HCT116 (cell line): ENCODE data around the gene DZIP3.

ENCODE experiments used
- POLR2AphosphoS5 ChIP-seq: IDR thresholded peaks from 2 replicates; pipeline ENCODE4 v1.6.1; 2011; ENCODE audit warnings: mild to moderate bottlenecking, low read depth, low read length, moderate library complexity
- TF ChIP-seq, protein P1 (sequence below), 3 experiments: fragments of 200-600 bp in 1 of 3; sonication (generic) in 1 of 3; IDR thresholded peaks in 2 of 3; conservative IDR thresholded peaks in 1 of 3; 2 replicates each; pipeline ENCODE4 v1.5.1; 2012 to 2017; ENCODE audit warnings: low read depth in 2 of 3, low read length in 2 of 3, antibody characterized with exemption in 1 of 3, borderline replicate concordance in 1 of 3, control low read depth in 1 of 3, mild to moderate bottlenecking in 1 of 3, mixed read lengths in 1 of 3, mixed run types in 1 of 3, moderate library complexity in 1 of 3; ENCODE audit not compliant: insufficient read depth in 1 of 3
- TF ChIP-seq, protein P2 (sequence below): IDR thresholded peaks from 2 replicates; pipeline ENCODE4 v1.6.1; 2011; ENCODE audit warnings: mild to moderate bottlenecking, low read length, moderate library complexity; ENCODE audit not compliant: insufficient replicate concordance; ENCODE audit errors: extremely low read depth

GRCh38 chr3:108554913-108555571, 34.5 kb upstream of the DZIP3 start:
- TF ChIP-seq, protein P1, sequence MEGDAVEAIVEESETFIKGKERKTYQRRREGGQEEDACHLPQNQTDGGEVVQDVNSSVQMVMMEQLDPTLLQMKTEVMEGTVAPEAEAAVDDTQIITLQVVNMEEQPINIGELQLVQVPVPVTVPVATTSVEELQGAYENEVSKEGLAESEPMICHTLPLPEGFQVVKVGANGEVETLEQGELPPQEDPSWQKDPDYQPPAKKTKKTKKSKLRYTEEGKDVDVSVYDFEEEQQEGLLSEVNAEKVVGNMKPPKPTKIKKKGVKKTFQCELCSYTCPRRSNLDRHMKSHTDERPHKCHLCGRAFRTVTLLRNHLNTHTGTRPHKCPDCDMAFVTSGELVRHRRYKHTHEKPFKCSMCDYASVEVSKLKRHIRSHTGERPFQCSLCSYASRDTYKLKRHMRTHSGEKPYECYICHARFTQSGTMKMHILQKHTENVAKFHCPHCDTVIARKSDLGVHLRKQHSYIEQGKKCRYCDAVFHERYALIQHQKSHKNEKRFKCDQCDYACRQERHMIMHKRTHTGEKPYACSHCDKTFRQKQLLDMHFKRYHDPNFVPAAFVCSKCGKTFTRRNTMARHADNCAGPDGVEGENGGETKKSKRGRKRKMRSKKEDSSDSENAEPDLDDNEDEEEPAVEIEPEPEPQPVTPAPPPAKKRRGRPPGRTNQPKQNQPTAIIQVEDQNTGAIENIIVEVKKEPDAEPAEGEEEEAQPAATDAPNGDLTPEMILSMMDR (IDR thresholded peaks at IDR 0.05 in 2 of 3, conservative IDR thresholded peaks at IDR 0.05 in 1 of 3; ENCODE audit: borderline replicate concordance in 1 of 3, insufficient read depth in 1 of 3, low read depth in 2 of 3, low read length in 2 of 3), result no peak
- TF ChIP-seq, protein P2, sequence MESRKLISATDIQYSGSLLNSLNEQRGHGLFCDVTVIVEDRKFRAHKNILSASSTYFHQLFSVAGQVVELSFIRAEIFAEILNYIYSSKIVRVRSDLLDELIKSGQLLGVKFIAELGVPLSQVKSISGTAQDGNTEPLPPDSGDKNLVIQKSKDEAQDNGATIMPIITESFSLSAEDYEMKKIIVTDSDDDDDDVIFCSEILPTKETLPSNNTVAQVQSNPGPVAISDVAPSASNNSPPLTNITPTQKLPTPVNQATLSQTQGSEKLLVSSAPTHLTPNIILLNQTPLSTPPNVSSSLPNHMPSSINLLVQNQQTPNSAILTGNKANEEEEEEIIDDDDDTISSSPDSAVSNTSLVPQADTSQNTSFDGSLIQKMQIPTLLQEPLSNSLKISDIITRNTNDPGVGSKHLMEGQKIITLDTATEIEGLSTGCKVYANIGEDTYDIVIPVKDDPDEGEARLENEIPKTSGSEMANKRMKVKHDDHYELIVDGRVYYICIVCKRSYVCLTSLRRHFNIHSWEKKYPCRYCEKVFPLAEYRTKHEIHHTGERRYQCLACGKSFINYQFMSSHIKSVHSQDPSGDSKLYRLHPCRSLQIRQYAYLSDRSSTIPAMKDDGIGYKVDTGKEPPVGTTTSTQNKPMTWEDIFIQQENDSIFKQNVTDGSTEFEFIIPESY, result no peak
- TF ChIP-seq POLR2AphosphoS5, result no peak
